ENCODE results near the gene BTBD19. TPM values are rescaled to one million over a fixed set of nuclear protein-coding genes. Genes with fewer than 3 reads are reported as not detected.

Gene BTBD19
- total and polyA plus RNA-seq, 2 of the 4 experiments (the other 2 are of a cell fraction): 0.90 to 17.2 TPM

DNA sequence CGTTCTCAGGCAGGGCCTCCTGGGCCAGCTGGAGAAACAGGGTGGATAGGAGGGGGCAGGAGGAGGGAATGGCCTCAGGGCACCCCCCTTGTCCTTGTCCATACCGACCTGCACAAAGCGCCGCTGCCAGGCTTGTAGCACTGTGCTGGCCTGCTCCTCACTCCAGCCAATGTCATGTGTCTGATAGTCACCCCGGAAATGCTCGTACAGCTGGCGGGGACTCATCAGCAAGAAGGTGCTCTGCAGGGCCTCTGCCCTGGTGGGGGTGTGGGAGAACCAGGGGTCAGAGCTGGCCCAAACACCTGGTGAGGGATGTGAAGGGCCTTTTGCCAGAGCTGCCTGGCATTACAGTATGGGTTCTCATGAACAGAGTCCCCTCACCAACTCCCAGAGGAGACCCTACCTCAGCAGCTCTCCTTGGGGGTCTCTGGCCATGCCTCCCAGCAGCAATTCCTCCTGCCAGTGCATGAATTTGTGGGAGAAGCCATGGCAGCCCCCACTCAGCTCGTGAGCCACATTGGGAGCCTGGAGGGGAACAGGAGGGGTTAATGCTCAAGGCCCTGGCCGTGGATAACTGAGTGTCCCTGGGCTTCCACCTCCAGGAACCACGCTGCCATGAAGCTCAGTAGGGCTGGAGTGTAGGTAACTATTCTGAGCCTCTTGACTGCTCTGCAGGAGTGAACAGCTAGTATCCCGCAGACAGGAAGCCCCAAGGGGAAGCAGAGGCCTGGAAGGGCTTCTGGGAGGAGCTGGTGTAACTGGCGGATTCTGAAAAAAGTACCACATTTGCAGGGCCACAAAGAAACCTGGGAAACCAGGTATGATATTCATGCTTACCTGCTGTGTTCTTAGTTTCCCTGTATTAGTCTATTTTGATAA, 21.4 kb downstream of the BTBD19 start:
- H3K9me1 ChIP-seq (ENCODE audit: insufficient read depth, low read length): no peaks in the 10 kb centered on the region
- no peaks in the 10 kb centered on the region for H3K79me1 ChIP-seq (ENCODE audit: low read depth in 1 of 2, low read length in 2 of 2)
- CTCF ChIA-PET: no interaction called here
- no TSS peak for BruUV-seq (replicated peaks)
- no peaks in the 10 kb centered on the region for H3K4me1 ChIP-seq (ENCODE audit: control insufficient read depth, insufficient read depth, low read length)
- H3K56ac ChIP-seq (ENCODE audit: extremely low read depth, insufficient read depth, low read length): no peak overlapping the region
- H3K27ac ChIP-seq (ENCODE audit: insufficient read depth, low read length): no peak overlapping the region
- no peaks in the 10 kb centered on the region for H3K9me3 ChIP-seq (ENCODE audit: control insufficient read depth, insufficient read depth, low read length)
- H2BK20ac ChIP-seq (ENCODE audit: low read depth, low read length): no peak overlapping the region
- POLR2A ChIA-PET (ENCODE audit: unreplicated experiment): interaction anchor here (1.1 kb wide), 1 partner anchor 10 kb away, joined by 3 read pairs; no protein-coding TSS in a partner anchor
- H3K4me2 ChIP-seq (ENCODE audit: low read depth, low read length): no peak overlapping the region
- no peak overlapping the region for H3K4ac ChIP-seq (ENCODE audit: low read depth, low read length)
- H2AK5ac ChIP-seq (ENCODE audit: low read depth, low read length): no peak overlapping the region
- no peaks in the 10 kb centered on the region for H4K20me1 ChIP-seq (ENCODE audit: insufficient read depth, low read length)
- H2BK5ac ChIP-seq (ENCODE audit: low read depth, low read length, poor library complexity, severe bottlenecking): no peak overlapping the region
- no peak overlapping the region for H2AK9ac ChIP-seq (replicated peaks; ENCODE audit: low read depth, low read length, poor library complexity)
- H3K9ac ChIP-seq (ENCODE audit: low read depth, low read length): no peak overlapping the region
- dilution Hi-C loops (cut with HindIII; ENCODE audit: low sequenced_read_pairs, unreplicated experiment) (no loop called here), in situ Hi-C loops (cut with MboI; ENCODE audit: low sequenced_read_pairs) (loop anchor here (10.0 kb wide), 1 partner anchor 475 kb away; no protein-coding TSS in a partner anchor), intact Hi-C loops (cut with micrococcal nuclease) (no loop called here)
- DNase-seq (no peak), ATAC-seq (ENCODE audit: low read depth) (no peak)
- no peak overlapping the region for H2BK15ac ChIP-seq (ENCODE audit: low read depth, low read length)
- H2BK120ac ChIP-seq (ENCODE audit: low read depth, low read length): no peak overlapping the region
- no peak overlapping the region for H2AFZ ChIP-seq (replicated peaks; ENCODE audit: low read length, poor library complexity)
- TF ChIP-seq SMC3 (IDR thresholded peaks at IDR 0.05; ENCODE audit: low read depth, low read length) (no peak), RFX5 (IDR thresholded peaks at IDR 0.05; ENCODE audit: low read depth, low read length) (no peak), RAD21 (IDR thresholded peaks at IDR 0.05; ENCODE audit: low read length) (no peak), NFE2L2 (IDR thresholded peaks at IDR 0.05; ENCODE audit: low read depth, low read length) (no peak), CHD1 (IDR thresholded peaks at IDR 0.05; ENCODE audit: low read depth, low read length) (no peak), POLR2A (IDR thresholded peaks at IDR 0.05; ENCODE audit: low read depth, low read length) (no peak), BHLHE40 (IDR thresholded peaks at IDR 0.05; ENCODE audit: low read depth, low read length) (no peak), USF2 (IDR thresholded peaks at IDR 0.05; ENCODE audit: low read depth, low read length) (no peak), RCOR1 (IDR thresholded peaks at IDR 0.05; ENCODE audit: insufficient replicate concordance, low read length) (no peak), MXI1 (IDR thresholded peaks at IDR 0.05; ENCODE audit: borderline replicate concordance, low read depth, low read length) (no peak), FOS (IDR thresholded peaks at IDR 0.05; ENCODE audit: low read depth, low read length) (no peak), MAZ (IDR thresholded peaks at IDR 0.05; ENCODE audit: borderline replicate concordance, low read depth, low read length) (no peak), ELK1 (IDR thresholded peaks at IDR 0.05; ENCODE audit: borderline replicate concordance, low read depth, low read length) (no peak)
- TF ChIP-seq, protein P1, sequence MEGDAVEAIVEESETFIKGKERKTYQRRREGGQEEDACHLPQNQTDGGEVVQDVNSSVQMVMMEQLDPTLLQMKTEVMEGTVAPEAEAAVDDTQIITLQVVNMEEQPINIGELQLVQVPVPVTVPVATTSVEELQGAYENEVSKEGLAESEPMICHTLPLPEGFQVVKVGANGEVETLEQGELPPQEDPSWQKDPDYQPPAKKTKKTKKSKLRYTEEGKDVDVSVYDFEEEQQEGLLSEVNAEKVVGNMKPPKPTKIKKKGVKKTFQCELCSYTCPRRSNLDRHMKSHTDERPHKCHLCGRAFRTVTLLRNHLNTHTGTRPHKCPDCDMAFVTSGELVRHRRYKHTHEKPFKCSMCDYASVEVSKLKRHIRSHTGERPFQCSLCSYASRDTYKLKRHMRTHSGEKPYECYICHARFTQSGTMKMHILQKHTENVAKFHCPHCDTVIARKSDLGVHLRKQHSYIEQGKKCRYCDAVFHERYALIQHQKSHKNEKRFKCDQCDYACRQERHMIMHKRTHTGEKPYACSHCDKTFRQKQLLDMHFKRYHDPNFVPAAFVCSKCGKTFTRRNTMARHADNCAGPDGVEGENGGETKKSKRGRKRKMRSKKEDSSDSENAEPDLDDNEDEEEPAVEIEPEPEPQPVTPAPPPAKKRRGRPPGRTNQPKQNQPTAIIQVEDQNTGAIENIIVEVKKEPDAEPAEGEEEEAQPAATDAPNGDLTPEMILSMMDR (conservative IDR thresholded peaks at IDR 0.05; ENCODE audit: low read depth, low read length): no peak
- no peak overlapping the region for H4K5ac ChIP-seq (ENCODE audit: low read depth, low read length)
- no peak overlapping the region for H3K18ac ChIP-seq (ENCODE audit: low read depth, low read length)
- H4K91ac ChIP-seq (ENCODE audit: insufficient read depth, low read depth, low read length): no peak overlapping the region
- no peaks in the 10 kb centered on the region for H3K27me3 ChIP-seq (ENCODE audit: control insufficient read depth, insufficient read depth, low read length)
- H3K14ac ChIP-seq (replicated peaks; ENCODE audit: low read depth, low read length): no peak overlapping the region
- no peak overlapping the region for H4K8ac ChIP-seq (ENCODE audit: low read depth in 2 of 2, low read length in 2 of 2)
- H3K4me3 ChIP-seq (ENCODE audit: insufficient read depth, low read depth, low read length): no peak overlapping the region
- no peaks in the 10 kb centered on the region for H3K36me3 ChIP-seq (ENCODE audit: control insufficient read depth, insufficient read depth, low read length)
- no peak overlapping the region for H3K23ac ChIP-seq (ENCODE audit: low read depth, low read length)
- WGBS, 2 experiments (ENCODE audit: extremely low coverage in 2 of 2, insufficient read length in 1 of 2): no CpG with 5 or more reads among the region's 12 CpGs

Measured in IMR-90 (cell line).